ENCODE measurements around the gene PDILT. TPM values are rescaled to one million over a fixed set of nuclear protein-coding genes. Genes with fewer than 3 reads are reported as not detected.
"Not testable (repeated sequence)": the region's sequence is repeated elsewhere in the genome, so short reads cannot be mapped to it uniquely, and the experiment has no call there.

Gene PDILT, protein sequence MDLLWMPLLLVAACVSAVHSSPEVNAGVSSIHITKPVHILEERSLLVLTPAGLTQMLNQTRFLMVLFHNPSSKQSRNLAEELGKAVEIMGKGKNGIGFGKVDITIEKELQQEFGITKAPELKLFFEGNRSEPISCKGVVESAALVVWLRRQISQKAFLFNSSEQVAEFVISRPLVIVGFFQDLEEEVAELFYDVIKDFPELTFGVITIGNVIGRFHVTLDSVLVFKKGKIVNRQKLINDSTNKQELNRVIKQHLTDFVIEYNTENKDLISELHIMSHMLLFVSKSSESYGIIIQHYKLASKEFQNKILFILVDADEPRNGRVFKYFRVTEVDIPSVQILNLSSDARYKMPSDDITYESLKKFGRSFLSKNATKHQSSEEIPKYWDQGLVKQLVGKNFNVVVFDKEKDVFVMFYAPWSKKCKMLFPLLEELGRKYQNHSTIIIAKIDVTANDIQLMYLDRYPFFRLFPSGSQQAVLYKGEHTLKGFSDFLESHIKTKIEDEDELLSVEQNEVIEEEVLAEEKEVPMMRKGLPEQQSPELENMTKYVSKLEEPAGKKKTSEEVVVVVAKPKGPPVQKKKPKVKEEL
- not detected for total RNA-seq

DNA sequence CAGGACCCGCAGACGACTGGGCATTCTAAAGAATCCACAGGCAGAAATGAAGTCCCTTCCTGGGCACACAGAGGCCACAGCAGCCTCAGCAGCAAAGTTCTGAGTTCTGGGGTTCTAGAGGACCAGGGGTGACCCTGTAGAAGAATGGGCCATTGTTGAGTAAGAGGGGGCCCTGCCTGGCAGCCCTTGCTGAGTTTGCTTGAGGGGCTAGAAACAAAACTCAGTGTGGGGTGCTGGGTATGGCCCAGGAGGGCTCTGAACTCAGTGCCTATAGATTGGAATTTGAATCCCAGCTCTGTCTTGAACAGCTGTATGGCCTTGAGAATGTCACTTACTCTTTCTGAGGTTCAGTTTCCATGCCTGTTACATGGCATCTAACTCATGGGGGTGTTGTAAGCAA is at the start of gene PDILT:
TSS of gene PDILT (minus strand) at position 101 of the 400 bp plus-strand sequence. CDS start 5,437 bp downstream, outside the sequence.
- TF ChIP-seq POLR2A (IDR thresholded peaks at IDR 0.05; ENCODE audit: low read depth), result no peak
- TF ChIP-seq POLR2AphosphoS5 (IDR thresholded peaks at IDR 0.05), result no peak
- no peak for TF ChIP-seq EP300 (IDR thresholded peaks at IDR 0.05)
- TF ChIP-seq, protein P1, sequence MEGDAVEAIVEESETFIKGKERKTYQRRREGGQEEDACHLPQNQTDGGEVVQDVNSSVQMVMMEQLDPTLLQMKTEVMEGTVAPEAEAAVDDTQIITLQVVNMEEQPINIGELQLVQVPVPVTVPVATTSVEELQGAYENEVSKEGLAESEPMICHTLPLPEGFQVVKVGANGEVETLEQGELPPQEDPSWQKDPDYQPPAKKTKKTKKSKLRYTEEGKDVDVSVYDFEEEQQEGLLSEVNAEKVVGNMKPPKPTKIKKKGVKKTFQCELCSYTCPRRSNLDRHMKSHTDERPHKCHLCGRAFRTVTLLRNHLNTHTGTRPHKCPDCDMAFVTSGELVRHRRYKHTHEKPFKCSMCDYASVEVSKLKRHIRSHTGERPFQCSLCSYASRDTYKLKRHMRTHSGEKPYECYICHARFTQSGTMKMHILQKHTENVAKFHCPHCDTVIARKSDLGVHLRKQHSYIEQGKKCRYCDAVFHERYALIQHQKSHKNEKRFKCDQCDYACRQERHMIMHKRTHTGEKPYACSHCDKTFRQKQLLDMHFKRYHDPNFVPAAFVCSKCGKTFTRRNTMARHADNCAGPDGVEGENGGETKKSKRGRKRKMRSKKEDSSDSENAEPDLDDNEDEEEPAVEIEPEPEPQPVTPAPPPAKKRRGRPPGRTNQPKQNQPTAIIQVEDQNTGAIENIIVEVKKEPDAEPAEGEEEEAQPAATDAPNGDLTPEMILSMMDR (IDR thresholded peaks at IDR 0.05), result no peak
- H3K9me3 ChIP-seq, result no peaks in the 10 kb centered on the region
- intact Hi-C loops (cut with DNase I), result no loop called here
- no peaks in the 10 kb centered on the region for H3K27me3 ChIP-seq
- no peak within 1 kb of the TSS for H3K27ac ChIP-seq (replicated peaks in 1 of 4)
- no peaks in the 10 kb centered on the region for H3K36me3 ChIP-seq
- H3K4me3 ChIP-seq, result no peak within 1 kb of the TSS
- DNase-seq (ENCODE audit: extremely low spot score), result no peak
- WGBS, result 100% methylated on average over 2 of the region's 2 CpGs
- peaks cover 0 to 4% (median 1%) of the 10 kb centered on the region in 4 donors for H3K4me1 ChIP-seq

DNA sequence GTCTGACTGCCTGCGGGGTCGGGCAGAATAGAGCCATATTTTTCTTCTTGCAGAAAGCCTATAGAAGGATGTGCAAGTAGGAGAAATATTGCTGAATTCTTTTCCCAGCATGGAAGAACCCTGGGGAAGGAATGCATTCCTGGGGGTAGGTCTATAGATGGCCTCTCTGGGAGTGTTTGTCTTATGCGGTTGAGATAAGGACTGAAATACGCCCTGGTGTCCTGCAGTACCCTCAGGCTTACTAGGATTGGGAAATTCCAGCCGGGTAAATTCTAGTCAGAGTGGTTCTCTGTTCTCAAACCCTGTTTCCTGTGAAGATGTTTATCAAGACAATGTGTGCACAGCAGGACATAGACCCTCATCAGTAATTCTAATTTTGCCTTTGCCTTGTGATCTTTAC is 49.1 kb upstream of the PDILT start:
- DNase-seq (ENCODE audit: extremely low spot score); H3K27ac ChIP-seq (replicated peaks in 1 of 4); H3K36me3 ChIP-seq; H3K27me3 ChIP-seq; H3K4me3 ChIP-seq; H3K4me1 ChIP-seq; H3K9me3 ChIP-seq; intact Hi-C loops (cut with DNase I): not testable (repeated sequence)
- no CpG with 5 or more reads among the region's 5 CpGs for WGBS

DNA sequence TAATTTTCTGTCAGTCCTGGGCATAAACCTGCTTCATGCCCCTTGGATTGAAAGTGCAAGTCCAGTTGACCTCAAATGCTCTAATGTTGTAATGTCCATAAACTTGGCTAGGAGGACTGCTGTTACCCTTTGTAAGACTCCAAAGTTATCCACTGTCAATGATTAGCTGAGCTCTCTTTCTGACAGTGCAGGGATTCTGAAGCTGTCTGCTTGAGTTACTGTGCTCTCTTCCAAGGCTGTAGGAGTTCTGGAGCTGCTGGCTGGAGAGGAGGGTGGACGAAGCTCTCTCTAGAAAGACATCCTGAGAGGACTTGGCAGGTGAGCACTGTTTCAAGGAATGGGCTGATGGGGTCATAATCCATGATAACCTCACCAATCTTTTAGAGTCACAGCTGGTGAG is 46.8 kb upstream of the PDILT start, which contains the start of gene ACSM2A:
TSS of gene ACSM2A (plus strand) at position 158 of the 400 bp plus-strand sequence. CDS start 8,594 bp downstream, outside the sequence.
- H3K27me3 ChIP-seq; H3K36me3 ChIP-seq; H3K4me3 ChIP-seq; H3K4me1 ChIP-seq; DNase-seq (ENCODE audit: extremely low spot score); H3K9me3 ChIP-seq; H3K27ac ChIP-seq (replicated peaks in 1 of 4); intact Hi-C loops (cut with DNase I): not testable (repeated sequence)
- no CpG with 5 or more reads among the region's 1 CpG for WGBS

DNA sequence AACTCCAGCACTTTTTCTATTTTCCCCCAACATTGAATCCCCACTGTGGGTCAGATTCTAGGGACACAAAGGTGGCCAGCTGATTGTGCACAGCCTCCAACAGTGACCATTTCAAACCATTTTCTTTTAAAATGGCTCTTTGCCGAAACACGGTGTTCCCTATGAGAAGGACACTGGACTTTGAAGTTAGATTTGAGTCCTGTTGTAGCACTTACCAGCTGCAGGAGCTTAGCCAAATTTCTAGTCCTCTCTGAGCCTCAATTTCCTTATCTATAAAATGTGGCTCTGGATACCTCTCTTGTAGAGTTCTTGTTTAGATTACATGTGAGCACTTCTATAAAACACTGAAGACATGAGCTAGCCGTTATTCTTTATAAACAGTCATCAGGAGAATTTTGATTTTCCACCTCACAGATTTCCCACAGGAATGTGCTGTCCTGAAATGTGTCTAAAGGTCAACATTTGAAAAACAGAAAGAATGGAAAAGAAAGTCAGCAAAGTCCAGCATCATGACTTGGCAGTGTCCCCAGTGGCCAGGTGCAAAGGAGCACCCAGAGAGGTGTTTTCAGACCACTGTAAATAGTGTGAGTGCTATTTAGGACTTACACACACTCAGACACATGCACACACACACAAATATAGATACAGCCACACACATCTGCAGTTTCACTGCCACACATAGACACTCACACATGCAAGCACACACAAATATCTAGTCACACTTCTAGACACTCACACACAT is 42.3 kb upstream of the PDILT start:
- H3K27ac ChIP-seq (replicated peaks in 1 of 4); H3K4me3 ChIP-seq; H3K27me3 ChIP-seq; H3K9me3 ChIP-seq; H3K4me1 ChIP-seq; intact Hi-C loops (cut with DNase I); DNase-seq (ENCODE audit: extremely low spot score); H3K36me3 ChIP-seq: not testable (repeated sequence)
- no CpG with 5 or more reads among the region's 3 CpGs for WGBS

DNA sequence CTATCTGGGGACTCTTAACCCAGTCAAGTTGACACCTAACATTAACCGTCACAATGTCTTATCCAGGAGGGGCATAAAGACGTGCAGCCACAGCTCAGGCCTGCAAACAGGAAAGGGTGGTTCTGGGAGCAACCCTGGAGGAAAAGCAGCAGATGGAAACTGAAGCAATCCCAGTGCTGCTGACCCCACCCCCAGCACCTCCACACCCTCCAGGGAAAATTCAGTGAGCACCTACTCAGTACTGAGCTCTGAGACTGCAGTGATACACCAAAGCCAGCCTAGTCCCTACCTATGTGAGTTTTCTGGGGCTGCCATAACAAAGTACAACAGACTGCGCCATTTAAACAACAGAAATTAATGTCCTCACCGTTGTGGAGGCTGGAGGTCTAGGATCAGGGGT is 37.3 kb upstream of the PDILT start:
- H3K36me3 ChIP-seq; H3K27me3 ChIP-seq; H3K9me3 ChIP-seq; intact Hi-C loops (cut with DNase I); H3K4me3 ChIP-seq; H3K27ac ChIP-seq (replicated peaks in 1 of 4); DNase-seq (ENCODE audit: extremely low spot score): not testable (repeated sequence)
- 79% methylated on average over 2 of the region's 4 CpGs for WGBS
- peaks cover 0 to 33% (median 13%) of the 10 kb centered on the region in 4 donors for H3K4me1 ChIP-seq

DNA sequence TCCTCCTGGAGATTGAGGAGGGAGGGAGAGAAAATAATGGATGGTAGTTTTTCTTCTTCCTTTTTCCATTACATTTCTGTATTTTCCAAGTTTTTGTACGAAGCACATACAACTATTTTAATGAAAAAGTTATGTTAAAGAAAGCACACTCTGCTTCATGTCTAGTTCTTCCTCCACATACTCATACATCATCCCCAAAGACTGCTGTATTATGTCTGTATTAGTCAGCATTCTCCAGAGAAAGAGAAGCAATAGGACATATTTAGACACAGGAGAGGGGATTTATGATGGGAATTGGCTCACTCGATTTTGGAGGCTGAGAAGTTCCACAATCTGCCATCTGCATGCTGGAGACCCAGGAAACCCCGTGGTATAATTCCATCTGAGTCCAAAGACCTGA is 36.7 kb upstream of the PDILT start:
- H3K36me3 ChIP-seq, result no peaks in the 10 kb centered on the region
- intact Hi-C loops (cut with DNase I), result no loop called here
- H3K27ac ChIP-seq (replicated peaks in 1 of 4), result peak overlapping the region; percentile 73 to 81 (median 76)
- H3K9me3 ChIP-seq, result no peaks in the 10 kb centered on the region
- peaks cover 0 to 33% (median 13%) of the 10 kb centered on the region in 4 donors for H3K4me1 ChIP-seq
- H3K4me3 ChIP-seq, result no peak overlapping the region
- H3K27me3 ChIP-seq, result no peaks in the 10 kb centered on the region
- WGBS, result 53% methylated on average over 3 of the region's 3 CpGs
- TF ChIP-seq POLR2A (IDR thresholded peaks at IDR 0.05; ENCODE audit: low read depth) (no peak), EP300 (IDR thresholded peaks at IDR 0.05) (no peak), POLR2AphosphoS5 (IDR thresholded peaks at IDR 0.05) (no peak)
- TF ChIP-seq, protein P1 (IDR thresholded peaks at IDR 0.05), result no peak
- no peak for DNase-seq (ENCODE audit: extremely low spot score)

DNA sequence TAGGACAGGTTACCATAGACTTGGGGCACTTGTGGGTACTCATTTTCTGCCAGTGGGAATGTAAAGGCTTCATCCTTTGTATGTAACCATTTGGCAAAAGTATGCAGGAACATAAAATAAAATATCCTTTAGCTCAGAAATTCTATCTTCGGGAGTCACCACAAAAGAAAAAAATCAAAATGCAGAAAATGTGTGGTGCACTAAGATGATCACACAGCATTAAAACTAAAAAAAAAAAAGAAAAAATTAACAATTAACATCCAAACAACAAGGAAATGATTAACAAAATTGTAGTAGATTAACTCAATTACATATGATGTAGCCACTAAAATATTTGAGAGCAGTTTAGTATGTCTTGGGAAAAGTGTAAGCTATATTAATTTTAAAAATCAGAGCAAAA is 36.2 kb upstream of the PDILT start:
- DNase-seq (ENCODE audit: extremely low spot score); intact Hi-C loops (cut with DNase I); H3K4me3 ChIP-seq; H3K36me3 ChIP-seq; H3K27me3 ChIP-seq; H3K9me3 ChIP-seq: not testable (repeated sequence)
- H3K4me1 ChIP-seq, result peaks cover 0 to 33% (median 13%) of the 10 kb centered on the region in 4 donors
- 63% methylated on average over 1 of the region's 1 CpG for WGBS
- H3K27ac ChIP-seq (replicated peaks in 1 of 4), result peak overlapping the region; percentile 73 to 81 (median 76)

Measured in esophagus muscularis mucosa (tissue), 4 donors.